ENCODE data around the gene OSTC. TPM values are rescaled to one million over a fixed set of nuclear protein-coding genes. Genes with fewer than 3 reads are reported as not detected.

The OSTC gene
- total RNA-seq, 1 donor from 2014 or later: 163 TPM

DNA sequence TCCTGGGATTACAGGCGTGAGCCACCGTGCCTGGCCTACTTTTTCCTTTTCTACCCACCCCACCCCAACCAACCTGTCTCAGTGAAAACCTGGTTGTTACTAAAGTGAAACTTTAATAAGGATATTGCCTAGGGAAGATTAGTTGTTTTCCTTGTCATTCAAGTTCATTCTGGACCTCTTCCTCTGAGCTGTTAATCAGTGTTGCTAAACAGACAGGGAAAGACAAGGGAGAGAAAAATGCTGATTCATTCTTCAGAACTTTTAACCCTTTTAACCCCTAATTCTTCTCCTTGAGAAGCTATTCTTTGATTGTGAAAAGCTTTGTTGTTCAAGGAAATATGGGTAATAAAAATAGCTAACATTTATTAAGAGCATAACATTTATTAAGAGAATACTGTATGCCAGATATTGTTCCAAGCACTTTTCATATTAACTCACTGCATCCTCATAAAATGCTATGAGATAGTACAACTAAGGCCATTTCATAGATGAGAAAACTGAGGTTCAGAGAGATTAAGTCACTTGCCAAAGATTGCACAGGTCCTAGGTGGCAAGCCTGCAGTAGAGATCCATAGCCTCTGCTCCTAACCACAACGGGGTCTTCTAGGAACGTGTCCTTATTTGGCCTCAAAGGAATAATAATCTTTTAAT lies 34.8 kb downstream of the OSTC start:
- H3K9me3 Mint-ChIP-seq: peaks cover 3% of the 10 kb centered on the region
- no peaks in the 10 kb centered on the region for H3K27me3 Mint-ChIP-seq (ENCODE audit: low read depth)
- no peak for DNase-seq (ENCODE audit: low spot score in 2 of 2, unreplicated experiment in 2 of 2)
- no peaks in the 10 kb centered on the region for H3K36me3 Mint-ChIP-seq
- TF ChIP-seq, protein P1, sequence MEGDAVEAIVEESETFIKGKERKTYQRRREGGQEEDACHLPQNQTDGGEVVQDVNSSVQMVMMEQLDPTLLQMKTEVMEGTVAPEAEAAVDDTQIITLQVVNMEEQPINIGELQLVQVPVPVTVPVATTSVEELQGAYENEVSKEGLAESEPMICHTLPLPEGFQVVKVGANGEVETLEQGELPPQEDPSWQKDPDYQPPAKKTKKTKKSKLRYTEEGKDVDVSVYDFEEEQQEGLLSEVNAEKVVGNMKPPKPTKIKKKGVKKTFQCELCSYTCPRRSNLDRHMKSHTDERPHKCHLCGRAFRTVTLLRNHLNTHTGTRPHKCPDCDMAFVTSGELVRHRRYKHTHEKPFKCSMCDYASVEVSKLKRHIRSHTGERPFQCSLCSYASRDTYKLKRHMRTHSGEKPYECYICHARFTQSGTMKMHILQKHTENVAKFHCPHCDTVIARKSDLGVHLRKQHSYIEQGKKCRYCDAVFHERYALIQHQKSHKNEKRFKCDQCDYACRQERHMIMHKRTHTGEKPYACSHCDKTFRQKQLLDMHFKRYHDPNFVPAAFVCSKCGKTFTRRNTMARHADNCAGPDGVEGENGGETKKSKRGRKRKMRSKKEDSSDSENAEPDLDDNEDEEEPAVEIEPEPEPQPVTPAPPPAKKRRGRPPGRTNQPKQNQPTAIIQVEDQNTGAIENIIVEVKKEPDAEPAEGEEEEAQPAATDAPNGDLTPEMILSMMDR (IDR thresholded peaks at IDR 0.05; ENCODE audit: unreplicated experiment): no peak
- no peak overlapping the region for H3K27ac Mint-ChIP-seq
- no peak overlapping the region for H3K4me3 Mint-ChIP-seq
- H3K4me1 Mint-ChIP-seq: no peaks in the 10 kb centered on the region

DNA sequence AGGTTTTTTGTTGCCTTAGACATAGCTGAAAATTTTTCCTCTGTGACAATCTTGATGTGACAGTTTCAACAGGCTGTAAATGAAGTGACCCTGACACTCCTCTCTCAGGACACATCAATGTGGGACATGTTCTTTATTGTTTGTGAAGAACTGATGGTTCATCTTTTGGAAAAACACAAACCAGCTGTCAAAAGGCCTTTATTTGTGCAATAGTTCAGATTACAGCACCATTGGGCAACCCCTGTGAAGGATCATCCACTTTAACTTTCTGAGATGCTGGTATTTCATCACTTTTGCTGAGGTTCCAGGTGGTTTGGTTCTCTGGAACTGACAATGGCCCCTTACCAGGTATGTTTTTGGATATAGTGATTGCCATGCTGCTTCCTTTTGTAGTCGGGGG lies 40.3 kb downstream of the OSTC start:
- H3K27me3 Mint-ChIP-seq (ENCODE audit: low read depth): no peaks in the 10 kb centered on the region
- H3K4me3 Mint-ChIP-seq: no peak overlapping the region
- TF ChIP-seq, protein P1 (IDR thresholded peaks at IDR 0.05; ENCODE audit: unreplicated experiment): no peak
- H3K36me3 Mint-ChIP-seq: no peaks in the 10 kb centered on the region
- H3K27ac Mint-ChIP-seq: no peak overlapping the region
- H3K9me3 Mint-ChIP-seq: peaks cover 3% of the 10 kb centered on the region
- DNase-seq (ENCODE audit: low spot score in 2 of 2, unreplicated experiment in 2 of 2): no peak
- H3K4me1 Mint-ChIP-seq: no peaks in the 10 kb centered on the region

DNA sequence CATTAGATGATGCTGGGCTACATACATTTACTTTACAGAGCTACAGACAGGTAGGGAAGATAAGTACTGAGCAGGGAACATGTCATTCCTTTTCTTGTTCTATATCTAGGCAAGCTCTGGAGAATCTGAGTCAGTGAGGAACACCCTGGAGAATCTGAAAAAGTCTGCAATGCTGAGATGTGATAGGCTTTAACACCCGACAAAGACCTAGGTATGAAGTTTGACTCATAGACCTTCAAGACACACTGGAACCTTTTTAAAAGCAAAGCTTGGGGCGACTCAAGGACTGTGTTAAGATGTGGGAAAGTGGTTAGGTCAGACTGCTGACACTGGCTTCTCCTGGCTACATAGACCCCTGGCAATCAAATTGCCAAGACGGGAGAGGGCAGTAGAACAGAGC lies 42.8 kb downstream of the OSTC start:
- TF ChIP-seq, protein P1 (IDR thresholded peaks at IDR 0.05; ENCODE audit: unreplicated experiment): no peak
- H3K4me1 Mint-ChIP-seq: no peaks in the 10 kb centered on the region
- DNase-seq (ENCODE audit: low spot score in 2 of 2, unreplicated experiment in 2 of 2): no peak
- no peak overlapping the region for H3K27ac Mint-ChIP-seq
- H3K4me3 Mint-ChIP-seq: no peak overlapping the region
- H3K9me3 Mint-ChIP-seq: no peaks in the 10 kb centered on the region
- H3K27me3 Mint-ChIP-seq (ENCODE audit: low read depth): no peaks in the 10 kb centered on the region
- H3K36me3 Mint-ChIP-seq: no peaks in the 10 kb centered on the region

DNA sequence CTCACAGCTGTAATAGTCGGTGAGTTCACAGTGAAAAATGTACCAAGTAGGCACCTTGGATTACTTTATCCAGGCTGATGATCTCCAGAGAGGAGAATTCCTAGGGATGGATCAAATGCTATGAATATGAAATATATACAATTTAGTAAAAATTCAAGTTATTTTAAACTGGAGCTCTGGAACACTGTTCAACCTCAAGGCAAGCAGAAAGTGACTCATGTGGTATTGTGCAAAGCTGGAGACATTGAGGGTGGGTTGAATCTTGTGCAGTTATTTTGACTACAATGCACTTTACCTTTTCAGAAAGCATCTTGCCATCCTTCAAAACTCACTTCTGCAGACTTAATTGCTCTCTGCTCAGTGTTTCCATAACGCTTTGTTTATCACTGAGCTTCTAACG lies 43.4 kb downstream of the OSTC start:
- Mint-ChIP-seq H3K27ac (no peak overlapping the region), H3K9me3 (no peaks in the 10 kb centered on the region), H3K27me3 (ENCODE audit: low read depth) (peaks cover 2% of the 10 kb centered on the region), H3K4me3 (no peak overlapping the region), H3K4me1 (no peaks in the 10 kb centered on the region), H3K36me3 (no peaks in the 10 kb centered on the region)
- TF ChIP-seq, protein P1 (IDR thresholded peaks at IDR 0.05; ENCODE audit: unreplicated experiment): no peak
- DNase-seq (ENCODE audit: low spot score in 2 of 2, unreplicated experiment in 2 of 2): no peak

DNA sequence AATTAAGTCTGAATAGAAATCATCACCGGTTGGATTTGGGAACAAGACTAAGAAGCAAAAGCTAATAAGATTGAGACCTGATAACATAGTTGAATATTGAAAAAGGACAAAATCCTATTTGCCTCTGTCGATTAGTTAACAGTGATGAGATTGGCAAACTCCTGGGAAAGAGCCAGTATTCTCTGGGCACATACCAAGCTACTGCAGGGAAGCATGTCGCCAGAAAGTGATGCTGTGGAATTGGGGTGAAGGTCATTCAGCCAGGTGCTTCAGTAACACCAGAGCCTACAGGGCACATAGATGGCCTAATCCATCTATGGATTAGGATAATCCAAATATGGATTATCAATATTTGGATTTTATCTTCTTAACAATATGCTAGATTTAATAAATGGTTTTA lies 44.0 kb downstream of the OSTC start:
- Mint-ChIP-seq H3K36me3 (no peaks in the 10 kb centered on the region), H3K27me3 (ENCODE audit: low read depth) (peaks cover 2% of the 10 kb centered on the region), H3K27ac (no peak overlapping the region), H3K4me1 (no peaks in the 10 kb centered on the region), H3K9me3 (no peaks in the 10 kb centered on the region), H3K4me3 (no peak overlapping the region)
- DNase-seq (ENCODE audit: low spot score in 2 of 2, unreplicated experiment in 2 of 2): no peak
- TF ChIP-seq, protein P1 (IDR thresholded peaks at IDR 0.05; ENCODE audit: unreplicated experiment): no peak

DNA sequence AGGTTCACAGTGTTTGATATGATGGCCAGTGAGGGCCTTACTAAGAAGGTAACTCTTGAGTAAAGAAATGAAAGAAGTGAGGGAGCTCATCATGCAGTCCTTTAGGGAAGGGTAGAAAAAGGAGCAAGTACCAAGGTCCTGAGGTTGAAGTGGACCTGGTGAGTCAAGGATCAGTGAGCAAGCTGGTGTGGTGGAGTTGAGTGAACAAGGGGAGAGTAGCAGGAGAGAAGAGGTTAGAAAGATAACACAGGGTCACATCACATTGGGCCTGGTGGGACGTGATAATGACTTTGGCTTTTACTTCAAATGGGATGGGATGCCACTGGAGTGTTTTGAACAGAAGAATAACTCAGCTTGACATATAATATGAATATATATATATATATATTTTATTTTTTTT lies 44.7 kb downstream of the OSTC start:
- peaks cover 2% of the 10 kb centered on the region for H3K27me3 Mint-ChIP-seq (ENCODE audit: low read depth)
- H3K36me3 Mint-ChIP-seq: no peaks in the 10 kb centered on the region
- H3K4me3 Mint-ChIP-seq: no peak overlapping the region
- no peaks in the 10 kb centered on the region for H3K4me1 Mint-ChIP-seq
- DNase-seq (ENCODE audit: low spot score in 2 of 2, unreplicated experiment in 2 of 2): no peak
- TF ChIP-seq, protein P1 (IDR thresholded peaks at IDR 0.05; ENCODE audit: unreplicated experiment): no peak
- no peaks in the 10 kb centered on the region for H3K9me3 Mint-ChIP-seq
- no peak overlapping the region for H3K27ac Mint-ChIP-seq
